Neural progenitor cell (in vitro differentiated cells): ENCODE data around the gene FAM163A. TPM values are rescaled to one million over a fixed set of nuclear protein-coding genes. Genes with fewer than 3 reads are reported as not detected.
A peak's percentile ranks its signal among the peaks of the same experiment; 100 is the strongest.

Experiments used
- DNase-seq: peaks from one replicate; pipeline ENCODE4 v3.0.0-alpha.2; 2016; ENCODE audit warnings: low spot score
- H2AFZ ChIP-seq: fragments of 200-600 bp; sonication (generic); replicated peaks from 2 replicates; pipeline ENCODE4 v1.6.1; 2016; ENCODE audit warnings: antibody characterized with exemption
- H3F3A ChIP-seq: fragments of 200-600 bp; sonication (generic); 2 replicates; pipeline ENCODE4 v1.6.1; 2016; ENCODE audit warnings: antibody characterized with exemption, low read depth
- H3K27ac ChIP-seq: fragments of 200-600 bp; sonication (generic); 2 replicates; pipeline ENCODE4 v1.5.1; 2016; ENCODE audit warnings: mild to moderate bottlenecking
- H3K27me3 ChIP-seq: fragments of 200-600 bp; sonication (generic); 2 replicates; pipeline ENCODE4 v1.6.1; 2016; ENCODE audit warnings: mild to moderate bottlenecking, moderate library complexity
- H3K36me3 ChIP-seq: fragments of 200-600 bp; sonication (generic); 2 replicates; pipeline ENCODE4 v1.5.1; 2016
- H3K4me1 ChIP-seq: fragments of 200-600 bp; sonication (generic); 2 replicates; pipeline ENCODE4 v1.6.1; 2016; ENCODE audit warnings: mixed run types
- H3K4me2 ChIP-seq: fragments of 200-600 bp; sonication (generic); 2 replicates; pipeline ENCODE4 v1.6.1; 2016
- H3K4me3 ChIP-seq: fragments of 200-600 bp; sonication (generic); 2 replicates; pipeline ENCODE4 v1.5.1; 2016
- H3K79me2 ChIP-seq: fragments of 200-600 bp; sonication (generic); 2 replicates; pipeline ENCODE4 v1.6.1; 2016; ENCODE audit warnings: low read depth
- H3K9ac ChIP-seq: fragments of 200-600 bp; sonication (generic); 2 replicates; pipeline ENCODE4 v1.6.1; 2016
- H3K9me3 ChIP-seq: fragments of 200-600 bp; sonication (generic); 2 replicates; pipeline ENCODE4 v1.5.1; 2016; ENCODE audit warnings: low read depth
- H4K20me1 ChIP-seq: fragments of 200-600 bp; sonication (generic); 2 replicates; pipeline ENCODE4 v1.6.1; 2016; ENCODE audit warnings: low read depth
- H3K27ac Mint-ChIP-seq: 3 replicates; pipeline ENCODE4 v1.8.0; 2021; ENCODE audit warnings: mixed read lengths
- H3K27me3 Mint-ChIP-seq: 2 replicates; pipeline ENCODE4 v1.8.0; 2022; ENCODE audit warnings: low read depth, mild to moderate bottlenecking, inconsistent platforms, moderate library complexity, mixed read lengths; ENCODE audit not compliant: insufficient read depth
- H3K36me3 Mint-ChIP-seq: 3 replicates; pipeline ENCODE4 v1.8.0; 2021; ENCODE audit warnings: mixed read lengths
- H3K4me1 Mint-ChIP-seq: 3 replicates; pipeline ENCODE4 v1.8.0; 2021; ENCODE audit warnings: mixed read lengths
- H3K4me3 Mint-ChIP-seq: 3 replicates; pipeline ENCODE4 v1.8.0; 2021; ENCODE audit warnings: mild to moderate bottlenecking, moderate library complexity, mixed read lengths
- H3K9me3 Mint-ChIP-seq: 3 replicates; pipeline ENCODE4 v1.8.0; 2020; ENCODE audit warnings: mixed read lengths
- CTCF ChIP-seq: fragments of 200-600 bp; sonication (generic); IDR thresholded peaks from 2 replicates; pipeline ENCODE4 v1.5.1; 2017; ENCODE audit warnings: antibody characterized with exemption, mild to moderate bottlenecking
- EZH2 ChIP-seq: fragments of 200-600 bp; sonication (generic); IDR thresholded peaks from 2 replicates; pipeline ENCODE4 v1.6.1; 2017; ENCODE audit warnings: antibody characterized with exemption, mild to moderate bottlenecking, moderate library complexity
- EZH2phosphoT487 ChIP-seq: fragments of 200-600 bp; sonication (generic); IDR thresholded peaks from 2 replicates; pipeline ENCODE4 v1.6.1; 2017; ENCODE audit warnings: antibody characterized with exemption
- total RNA-seq: library from RNA; depleted of rRNA; stranded (reverse); fragments of >200 nt; gene quantifications from 2 replicates; pipeline ENCODE4 v1.2.3, GENCODE V29; 2015; ENCODE audit warnings: low replicate concordance

FAM163A gene
- total RNA-seq, 1 donor from 2014 or later, result 0.11 TPM

GRCh38 chr1:179825798-179826460 is 82.8 kb downstream of the FAM163A start:
- Histone ChIP-seq H4K20me1 (no peaks in the 10 kb centered on the region), H2AFZ (peak overlapping the region; percentile 60), H3K27me3 (no peaks in the 10 kb centered on the region), H3F3A (no peaks in the 10 kb centered on the region), H3K4me1 (peaks cover 4% of the 10 kb centered on the region), H3K9me3 (no peaks in the 10 kb centered on the region), H3K4me2 (no peak overlapping the region), H3K36me3 (no peaks in the 10 kb centered on the region), H3K27ac (no peak overlapping the region), H3K4me3 (no peak overlapping the region), H3K9ac (no peak overlapping the region), H3K79me2 (no peaks in the 10 kb centered on the region)
- H3K4me3 Mint-ChIP-seq, result no peak overlapping the region
- H3K27ac Mint-ChIP-seq, result no peak overlapping the region
- no peak for TF ChIP-seq EZH2phosphoT487
- no peak for TF ChIP-seq CTCF
- TF ChIP-seq EZH2, result no peak
- peaks cover 11% of the 10 kb centered on the region for H3K27me3 Mint-ChIP-seq
- H3K4me1 Mint-ChIP-seq, result peaks cover 7% of the 10 kb centered on the region
- DNase-seq, result no peak
- no peaks in the 10 kb centered on the region for H3K9me3 Mint-ChIP-seq
- H3K36me3 Mint-ChIP-seq, result no peaks in the 10 kb centered on the region

- H3K4me2 ChIP-seq, result no peak overlapping the region
- no peak overlapping the region for H2AFZ ChIP-seq
- no peaks in the 10 kb centered on the region for H3K27me3 ChIP-seq
- H3K9ac ChIP-seq, result no peak overlapping the region
- TF ChIP-seq CTCF (no peak), EZH2 (no peak), EZH2phosphoT487 (no peak)
- H3K4me1 ChIP-seq, result peaks cover 4% of the 10 kb centered on the region
- H3K9me3 ChIP-seq, result no peaks in the 10 kb centered on the region
- Mint-ChIP-seq H3K4me1 (peaks cover 7% of the 10 kb centered on the region), H3K9me3 (no peaks in the 10 kb centered on the region), H3K4me3 (no peak overlapping the region), H3K27ac (no peak overlapping the region), H3K36me3 (no peaks in the 10 kb centered on the region), H3K27me3 (peaks cover 11% of the 10 kb centered on the region)
- H3K4me3 ChIP-seq, result no peak overlapping the region
- H3K36me3 ChIP-seq, result no peaks in the 10 kb centered on the region
- H3K27ac ChIP-seq, result no peak overlapping the region
- H3F3A ChIP-seq, result no peaks in the 10 kb centered on the region
- DNase-seq, result no peak
- no peaks in the 10 kb centered on the region for H3K79me2 ChIP-seq
- H4K20me1 ChIP-seq, result no peaks in the 10 kb centered on the region
These were observed 83.7 kb downstream of the FAM163A start for GRCh38 chr1:179826626-179827280.

GRCh38 chr1:179828554-179829110 is 85.5 kb downstream of the FAM163A start:
- no peaks in the 10 kb centered on the region for H3K9me3 ChIP-seq
- H3F3A ChIP-seq, result peaks cover 3% of the 10 kb centered on the region
- peaks cover 9% of the 10 kb centered on the region for H3K4me1 Mint-ChIP-seq
- DNase-seq, result no peak
- no peak overlapping the region for H3K4me3 ChIP-seq
- H3K4me2 ChIP-seq, result no peak overlapping the region
- H3K4me3 Mint-ChIP-seq, result no peak overlapping the region
- H3K36me3 ChIP-seq, result no peaks in the 10 kb centered on the region
- H3K4me1 ChIP-seq, result peaks cover 6% of the 10 kb centered on the region
- H3K79me2 ChIP-seq, result no peaks in the 10 kb centered on the region
- no peaks in the 10 kb centered on the region for H3K9me3 Mint-ChIP-seq
- no peak overlapping the region for H2AFZ ChIP-seq
- H3K27ac Mint-ChIP-seq, result no peak overlapping the region
- no peaks in the 10 kb centered on the region for H3K27me3 ChIP-seq
- TF ChIP-seq CTCF (no peak), EZH2phosphoT487 (no peak), EZH2 (no peak)
- H4K20me1 ChIP-seq, result no peaks in the 10 kb centered on the region
- H3K27me3 Mint-ChIP-seq, result peaks cover 6% of the 10 kb centered on the region
- H3K27ac ChIP-seq, result no peak overlapping the region
- no peak overlapping the region for H3K9ac ChIP-seq
- H3K36me3 Mint-ChIP-seq, result no peaks in the 10 kb centered on the region
